Measurements from ENCODE around the gene TRPV3. TPM values are rescaled to one million over a fixed set of nuclear protein-coding genes. Genes with fewer than 3 reads are reported as not detected.
"Not testable (repeated sequence)": the region's sequence is repeated elsewhere in the genome, so short reads cannot be mapped to it uniquely, and the experiment has no call there.

The TRPV3 gene
- total and polyA plus RNA-seq, 4 donors: 0.10 to 0.91 (median 0.33) TPM

GRCh38 chr17:3565143-3565542, 7.5 kb upstream of the TRPV3 start:
- no peaks in the 10 kb centered on the region for H3K27me3 ChIP-seq (ENCODE audit: control insufficient read depth in 3 of 3, insufficient read depth in 3 of 3, low read length in 2 of 3)
- DNase-seq (no peak), ATAC-seq (ENCODE audit: insufficient read depth, low FRiP score) (no peak)
- H3K9me3 ChIP-seq (ENCODE audit: control insufficient read depth in 4 of 4, insufficient read depth in 3 of 4, low read length in 3 of 4): no peaks in the 10 kb centered on the region
- peaks cover 0 to 6% (median 0%) of the 10 kb centered on the region in 5 donors for H3K4me1 ChIP-seq (ENCODE audit: control insufficient read depth in 5 of 5, insufficient read depth in 5 of 5, low read length in 5 of 5)
- TF ChIP-seq CTCF (IDR thresholded peaks at IDR 0.05; ENCODE audit: control extremely low read depth, extremely low read depth): no peak
- peaks cover 3 to 7% (median 5%) of the 10 kb centered on the region in 4 donors for H3K36me3 ChIP-seq (ENCODE audit: control insufficient read depth in 4 of 4, insufficient read depth in 4 of 4, low read length in 4 of 4)
- no peak overlapping the region for H3K27ac ChIP-seq (ENCODE audit: low read depth in 1 of 2, low read length in 1 of 2)
- 89 to 90% methylated on average over 4 of the region's 4 CpGs for WGBS, 2 donors
- H3K9ac ChIP-seq (ENCODE audit: insufficient read depth in 1 of 2, low read length in 2 of 2): no peak overlapping the region
- no peak overlapping the region for H3K4me3 ChIP-seq

DNA sequence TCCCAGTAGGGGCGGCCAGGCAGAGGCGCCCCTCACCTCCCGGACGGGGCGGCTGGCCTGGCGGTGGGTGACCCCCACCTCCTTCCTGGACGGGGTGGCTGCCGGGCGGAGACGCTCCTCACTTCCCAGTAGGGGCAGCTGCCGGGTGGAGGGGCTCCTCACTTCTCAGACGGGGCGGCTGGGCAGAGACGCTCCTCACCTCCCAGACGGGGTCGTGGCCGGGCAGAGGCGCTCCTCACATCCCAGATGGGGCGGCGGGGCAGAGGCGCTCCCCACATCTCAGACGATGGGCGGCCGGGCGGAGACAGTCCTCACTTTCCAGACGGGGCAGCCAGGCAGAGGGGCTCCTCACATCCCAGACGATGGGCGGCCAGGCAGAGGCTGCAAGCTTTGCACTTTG, 6.6 kb upstream of the TRPV3 start:
- not testable (repeated sequence) for H3K27me3 ChIP-seq (ENCODE audit: control insufficient read depth in 3 of 3, insufficient read depth in 3 of 3, low read length in 2 of 3); H3K4me3 ChIP-seq; DNase-seq; H3K36me3 ChIP-seq (ENCODE audit: control insufficient read depth in 4 of 4, insufficient read depth in 4 of 4, low read length in 4 of 4); H3K9me3 ChIP-seq (ENCODE audit: control insufficient read depth in 4 of 4, insufficient read depth in 3 of 4, low read length in 3 of 4); H3K9ac ChIP-seq (ENCODE audit: insufficient read depth in 1 of 2, low read length in 2 of 2); H3K4me1 ChIP-seq (ENCODE audit: control insufficient read depth in 5 of 5, insufficient read depth in 5 of 5, low read length in 5 of 5); H3K27ac ChIP-seq (ENCODE audit: low read depth in 1 of 2, low read length in 1 of 2); ATAC-seq (ENCODE audit: insufficient read depth, low FRiP score)
- 97 to 98% methylated on average over 20 to 28 of the region's 28 CpGs for WGBS, 2 donors

GRCh38 chr17:3559270-3559645, 1.6 kb upstream of the TRPV3 start:
- no peak for ATAC-seq (ENCODE audit: insufficient read depth, low FRiP score)
- Histone ChIP-seq H3K9me3 (ENCODE audit: control insufficient read depth in 4 of 4, insufficient read depth in 3 of 4, low read length in 3 of 4) (no peaks in the 10 kb centered on the region), H3K27me3 (ENCODE audit: control insufficient read depth in 3 of 3, insufficient read depth in 3 of 3, low read length in 2 of 3) (no peaks in the 10 kb centered on the region), H3K36me3 (ENCODE audit: control insufficient read depth in 4 of 4, insufficient read depth in 4 of 4, low read length in 4 of 4) (no peaks in the 10 kb centered on the region), H3K4me3 (no peak overlapping the region), H3K4me1 (ENCODE audit: control insufficient read depth in 5 of 5, insufficient read depth in 5 of 5, low read length in 5 of 5) (peaks cover 0 to 12% (median 0%) of the 10 kb centered on the region in 5 donors), H3K27ac (ENCODE audit: low read depth in 1 of 2, low read length in 1 of 2) (no peak overlapping the region), H3K9ac (ENCODE audit: insufficient read depth in 1 of 2, low read length in 2 of 2) (no peak overlapping the region)
- no peak for DNase-seq
- whole genome bisulfite sequencing, 2 donors: 91 to 95% methylated on average over 9 of the region's 9 CpGs
- TF ChIP-seq CTCF (IDR thresholded peaks at IDR 0.05; ENCODE audit: control extremely low read depth, extremely low read depth): no peak

GRCh38 chr17:3558603-3559269, 1.1 kb upstream of the TRPV3 start:
- Histone ChIP-seq H3K27me3 (ENCODE audit: control insufficient read depth in 3 of 3, insufficient read depth in 3 of 3, low read length in 2 of 3) (no peaks in the 10 kb centered on the region), H3K9me3 (ENCODE audit: control insufficient read depth in 4 of 4, insufficient read depth in 3 of 4, low read length in 3 of 4) (no peaks in the 10 kb centered on the region), H3K9ac (ENCODE audit: insufficient read depth in 1 of 2, low read length in 2 of 2) (no peak overlapping the region), H3K36me3 (ENCODE audit: control insufficient read depth in 4 of 4, insufficient read depth in 4 of 4, low read length in 4 of 4) (no peaks in the 10 kb centered on the region), H3K27ac (ENCODE audit: low read depth in 1 of 2, low read length in 1 of 2) (no peak overlapping the region), H3K4me1 (ENCODE audit: control insufficient read depth in 5 of 5, insufficient read depth in 5 of 5, low read length in 5 of 5) (peaks cover 0 to 12% (median 0%) of the 10 kb centered on the region in 5 donors), H3K4me3 (no peak overlapping the region)
- ATAC-seq (ENCODE audit: insufficient read depth, low FRiP score) (no peak), DNase-seq (peak; percentile 31 to 45 (median 37))
- no peak for TF ChIP-seq CTCF (IDR thresholded peaks at IDR 0.05; ENCODE audit: control extremely low read depth, extremely low read depth)
- 49 to 53% methylated on average over 25 of the region's 25 CpGs for WGBS, 2 donors
